Measurements from ENCODE around the gene SDS. TPM values are rescaled to one million over a fixed set of nuclear protein-coding genes. Genes with fewer than 3 reads are reported as not detected.

Gene SDS, protein sequence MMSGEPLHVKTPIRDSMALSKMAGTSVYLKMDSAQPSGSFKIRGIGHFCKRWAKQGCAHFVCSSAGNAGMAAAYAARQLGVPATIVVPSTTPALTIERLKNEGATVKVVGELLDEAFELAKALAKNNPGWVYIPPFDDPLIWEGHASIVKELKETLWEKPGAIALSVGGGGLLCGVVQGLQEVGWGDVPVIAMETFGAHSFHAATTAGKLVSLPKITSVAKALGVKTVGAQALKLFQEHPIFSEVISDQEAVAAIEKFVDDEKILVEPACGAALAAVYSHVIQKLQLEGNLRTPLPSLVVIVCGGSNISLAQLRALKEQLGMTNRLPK
- not detected in 2 replicates for total RNA-seq (2014; rRNA removed; shearing (Covaris generic))
- polyA plus RNA-seq (2016; fragmentation: Nextera tagmentation; extraction: Ambion mirVana): not detected in 2 replicates

- TF ChIP-seq EZH2 (IDR thresholded peaks at IDR 0.05; ENCODE audit: insufficient read depth, poor library complexity, severe bottlenecking): no peak
- TF ChIP-seq EZH2phosphoT487 (IDR thresholded peaks at IDR 0.05; ENCODE audit: insufficient read depth, low read depth): no peak
- Histone ChIP-seq H3K9ac (no peak within 1 kb of the TSS), H3K9me2 (ENCODE audit: insufficient read depth) (no peaks in the 10 kb centered on the region), H3F3A (ENCODE audit: insufficient read depth) (peaks cover 6% of the 10 kb centered on the region; the same call in 1 of the 2 replicates), H3K4me1 (ENCODE audit: insufficient read depth) (no peaks in the 10 kb centered on the region), H3K4me3 (no peak within 1 kb of the TSS), H3K27ac (no peak within 1 kb of the TSS), H4K20me1 (ENCODE audit: insufficient read depth) (no peaks in the 10 kb centered on the region), H3K79me2 (ENCODE audit: insufficient read depth) (no peaks in the 10 kb centered on the region), H3K36me3 (ENCODE audit: low read depth) (no peaks in the 10 kb centered on the region), H3K4me2 (ENCODE audit: unreplicated experiment) (no peak within 1 kb of the TSS), H2AFZ (no peak within 1 kb of the TSS), H3K9me3 (ENCODE audit: low read depth) (no peaks in the 10 kb centered on the region), H3K27me3 (replicated peaks; ENCODE audit: insufficient read depth) (no peaks in the 10 kb centered on the region)
- DNase-seq: no peak
- in situ Hi-C loops (cut with MboI): no loop called here
- WGBS, 2 experiments (ENCODE audit: low coverage in 1 of 2, low lambda C conversion rate in 2 of 2, missing lambda C conversion rate in 2 of 2): 43 to 47% methylated on average over 14 of the region's 14 CpGs
Observed at GRCh38 chr12:113403435-113404415, at the start of gene SDS. TSS of gene SDS (minus strand) at chr12:113403887. CDS start at chr12:113399708, 4,179 bp downstream.

GRCh38 chr12:113453330-113453729, 49.6 kb upstream of the SDS start:
- H3K4me3 ChIP-seq: no peak overlapping the region
- in situ Hi-C loops (cut with MboI): loop anchor here (25.0 kb wide), 1 partner anchor 459 kb away; no protein-coding TSS in a partner anchor
- no peaks in the 10 kb centered on the region; the same call in none of the 2 replicates for H3K27me3 ChIP-seq (replicated peaks; ENCODE audit: insufficient read depth)
- H4K20me1 ChIP-seq (ENCODE audit: insufficient read depth): no peaks in the 10 kb centered on the region
- DNase-seq: no peak
- no peaks in the 10 kb centered on the region for H3K4me1 ChIP-seq (ENCODE audit: insufficient read depth)
- no peak overlapping the region for H3K27ac ChIP-seq
- TF ChIP-seq EZH2phosphoT487 (IDR thresholded peaks at IDR 0.05; ENCODE audit: insufficient read depth, low read depth): no peak
- TF ChIP-seq EZH2 (IDR thresholded peaks at IDR 0.05; ENCODE audit: insufficient read depth, poor library complexity, severe bottlenecking): no peak
- no peak overlapping the region for H3K9ac ChIP-seq
- no peaks in the 10 kb centered on the region for H3K36me3 ChIP-seq (ENCODE audit: low read depth)
- no peaks in the 10 kb centered on the region for H3F3A ChIP-seq (ENCODE audit: insufficient read depth)
- 12 to 21% methylated on average over 6 of the region's 6 CpGs for WGBS, 2 experiments (ENCODE audit: low coverage in 1 of 2, low lambda C conversion rate in 2 of 2, missing lambda C conversion rate in 2 of 2)
- no peaks in the 10 kb centered on the region for H3K9me3 ChIP-seq (ENCODE audit: low read depth)
- H3K4me2 ChIP-seq (ENCODE audit: unreplicated experiment): no peak overlapping the region
- H3K79me2 ChIP-seq (ENCODE audit: insufficient read depth): no peaks in the 10 kb centered on the region
- no peak overlapping the region for H2AFZ ChIP-seq
- H3K9me2 ChIP-seq (ENCODE audit: insufficient read depth): no peaks in the 10 kb centered on the region

DNA sequence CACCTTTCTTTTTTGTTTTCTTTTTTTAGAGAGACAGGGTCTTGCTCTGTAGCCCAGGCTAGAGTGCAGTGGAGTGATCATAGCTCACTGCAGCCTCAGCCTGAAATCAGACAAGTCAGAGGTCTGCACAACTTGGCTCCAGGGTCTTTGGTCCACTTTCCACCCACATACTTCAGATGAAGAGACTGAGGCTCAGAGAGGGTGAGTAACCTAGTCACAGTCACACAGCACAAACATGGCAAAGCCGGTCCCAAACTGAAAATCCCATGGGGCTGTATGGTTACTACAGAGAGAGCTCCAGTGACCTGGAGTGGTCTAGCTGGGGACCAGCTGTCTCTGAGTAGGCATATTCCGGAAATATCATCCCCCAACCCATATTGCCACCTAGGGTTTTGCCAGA, 48.8 kb upstream of the SDS start:
- in situ Hi-C loops (cut with MboI): loop anchor here (25.0 kb wide), 1 partner anchor 460 kb away; no protein-coding TSS in a partner anchor
- H3K4me1 ChIP-seq (ENCODE audit: insufficient read depth): no peaks in the 10 kb centered on the region
- H3K27ac ChIP-seq: no peak overlapping the region
- H3K4me3 ChIP-seq: no peak overlapping the region
- no peaks in the 10 kb centered on the region for H3K79me2 ChIP-seq (ENCODE audit: insufficient read depth)
- H3K4me2 ChIP-seq (ENCODE audit: unreplicated experiment): no peak overlapping the region
- H4K20me1 ChIP-seq (ENCODE audit: insufficient read depth): no peaks in the 10 kb centered on the region
- H3K36me3 ChIP-seq (ENCODE audit: low read depth): no peaks in the 10 kb centered on the region
- no peaks in the 10 kb centered on the region for H3K9me2 ChIP-seq (ENCODE audit: insufficient read depth)
- DNase-seq: no peak
- no peak for TF ChIP-seq EZH2phosphoT487 (IDR thresholded peaks at IDR 0.05; ENCODE audit: insufficient read depth, low read depth)
- H3F3A ChIP-seq (ENCODE audit: insufficient read depth): no peaks in the 10 kb centered on the region
- no peak overlapping the region for H2AFZ ChIP-seq
- WGBS, 2 experiments (ENCODE audit: low coverage in 1 of 2, low lambda C conversion rate in 2 of 2, missing lambda C conversion rate in 2 of 2): 51 to 60% methylated on average over 2 of the region's 2 CpGs
- no peaks in the 10 kb centered on the region; the same call in none of the 2 replicates for H3K27me3 ChIP-seq (replicated peaks; ENCODE audit: insufficient read depth)
- H3K9me3 ChIP-seq (ENCODE audit: low read depth): no peaks in the 10 kb centered on the region
- H3K9ac ChIP-seq: no peak overlapping the region

DNA sequence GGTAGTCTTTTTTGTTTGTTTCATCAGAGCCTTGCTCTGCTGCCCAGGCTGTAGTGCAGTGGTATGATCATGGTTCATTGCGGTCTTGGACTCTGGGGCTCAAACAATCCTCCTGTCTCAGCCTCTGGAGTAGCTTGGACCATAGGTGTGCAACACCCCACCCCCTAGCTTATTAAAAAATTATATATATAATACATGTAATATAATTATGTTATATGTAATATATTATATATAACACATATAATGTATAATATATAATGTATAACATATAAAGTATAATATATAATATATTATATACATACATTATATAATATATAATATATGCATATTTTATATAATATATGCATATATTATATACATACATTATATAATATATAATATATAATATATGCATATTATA, 46.2 kb upstream of the SDS start:
- in situ Hi-C loops (cut with MboI): loop anchor here (25.0 kb wide), 1 partner anchor 462 kb away; no protein-coding TSS in a partner anchor
- Histone ChIP-seq H4K20me1 (ENCODE audit: insufficient read depth) (no peaks in the 10 kb centered on the region), H3K9me2 (ENCODE audit: insufficient read depth) (no peaks in the 10 kb centered on the region), H3K27me3 (replicated peaks; ENCODE audit: insufficient read depth) (peaks cover 7% of the 10 kb centered on the region; the same call in 1 of the 2 replicates), H3K4me2 (ENCODE audit: unreplicated experiment) (no peak overlapping the region), H3K9ac (no peak overlapping the region), H3K4me1 (ENCODE audit: insufficient read depth) (no peaks in the 10 kb centered on the region), H2AFZ (no peak overlapping the region), H3K36me3 (ENCODE audit: low read depth) (no peaks in the 10 kb centered on the region), H3F3A (ENCODE audit: insufficient read depth) (no peaks in the 10 kb centered on the region), H3K79me2 (ENCODE audit: insufficient read depth) (no peaks in the 10 kb centered on the region), H3K9me3 (ENCODE audit: low read depth) (no peaks in the 10 kb centered on the region), H3K27ac (no peak overlapping the region), H3K4me3 (no peak overlapping the region)
- 95 to 100% methylated on average over 1 of the region's 1 CpG for WGBS, 2 experiments (ENCODE audit: low coverage in 1 of 2, low lambda C conversion rate in 2 of 2, missing lambda C conversion rate in 2 of 2)
- no peak for DNase-seq
- no peak for TF ChIP-seq EZH2 (IDR thresholded peaks at IDR 0.05; ENCODE audit: insufficient read depth, poor library complexity, severe bottlenecking)
- no peak for TF ChIP-seq EZH2phosphoT487 (IDR thresholded peaks at IDR 0.05; ENCODE audit: insufficient read depth, low read depth)
